Dedifferentiated amniotic fluid mesenchymal stem cell (primary cell): ENCODE measurements around the gene MTG1.

ENCODE experiments used
- DNase-seq: peaks from one replicate; pipeline ENCODE4 v3.0.0-alpha.2; 2016; ENCODE audit errors: extremely low spot score

The MTG1 gene, protein sequence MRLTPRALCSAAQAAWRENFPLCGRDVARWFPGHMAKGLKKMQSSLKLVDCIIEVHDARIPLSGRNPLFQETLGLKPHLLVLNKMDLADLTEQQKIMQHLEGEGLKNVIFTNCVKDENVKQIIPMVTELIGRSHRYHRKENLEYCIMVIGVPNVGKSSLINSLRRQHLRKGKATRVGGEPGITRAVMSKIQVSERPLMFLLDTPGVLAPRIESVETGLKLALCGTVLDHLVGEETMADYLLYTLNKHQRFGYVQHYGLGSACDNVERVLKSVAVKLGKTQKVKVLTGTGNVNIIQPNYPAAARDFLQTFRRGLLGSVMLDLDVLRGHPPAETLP

DNA sequence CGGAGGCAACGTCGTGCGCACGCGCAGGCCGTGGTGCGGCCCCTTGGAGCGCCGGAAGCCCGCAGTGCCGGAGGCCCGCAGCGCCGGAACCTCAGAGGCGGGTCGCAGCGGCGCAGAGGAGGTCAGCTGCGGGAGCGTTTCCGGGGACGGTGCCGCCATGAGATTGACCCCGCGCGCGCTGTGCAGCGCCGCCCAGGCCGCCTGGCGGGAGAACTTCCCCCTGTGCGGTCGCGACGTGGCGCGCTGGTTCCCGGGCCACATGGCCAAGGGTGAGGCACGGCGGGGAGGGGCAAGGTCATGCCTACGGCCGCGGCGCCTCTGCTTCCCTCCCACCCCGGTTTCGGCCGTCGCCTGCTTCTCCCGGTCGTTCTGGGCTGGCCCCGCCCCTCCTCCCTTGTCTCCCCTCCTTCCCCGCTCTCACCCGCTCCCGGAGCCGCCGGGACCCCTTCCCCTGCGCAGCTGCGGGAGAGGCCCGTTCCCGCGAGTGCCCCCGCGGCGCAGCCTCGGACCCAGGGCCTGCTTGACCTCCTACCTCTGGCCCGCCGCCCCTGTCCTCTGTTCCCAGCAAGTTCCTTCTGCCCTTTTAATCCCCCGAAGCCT, at the start of gene MTG1:
Gene MTG1, plus strand, starts transcription at position 94 of the 600 bp plus-strand sequence. Its CDS starts 64 bp downstream, at position 158.
- peak; percentile 89 for DNase-seq

DNA sequence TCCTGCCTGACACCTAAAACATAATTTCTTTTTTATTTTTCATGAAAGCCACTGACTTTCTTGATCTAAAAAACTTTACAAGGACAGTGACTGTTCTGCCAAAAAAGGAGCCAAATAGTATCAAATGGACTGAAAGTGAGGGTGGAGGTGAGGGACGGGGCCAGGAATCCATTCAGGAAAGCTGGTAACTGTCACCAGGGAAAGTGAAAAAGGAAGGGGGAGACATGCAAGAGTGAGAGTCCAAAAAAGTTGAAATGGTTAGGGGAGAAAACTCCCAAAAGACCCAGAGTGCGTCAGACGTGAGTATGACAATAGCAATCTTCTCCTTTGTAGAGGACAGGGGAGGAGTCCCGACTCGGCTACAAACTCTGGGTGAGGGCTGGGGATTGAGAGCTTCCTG, 49.7 kb upstream of the MTG1 start:
- no peak for DNase-seq

DNA sequence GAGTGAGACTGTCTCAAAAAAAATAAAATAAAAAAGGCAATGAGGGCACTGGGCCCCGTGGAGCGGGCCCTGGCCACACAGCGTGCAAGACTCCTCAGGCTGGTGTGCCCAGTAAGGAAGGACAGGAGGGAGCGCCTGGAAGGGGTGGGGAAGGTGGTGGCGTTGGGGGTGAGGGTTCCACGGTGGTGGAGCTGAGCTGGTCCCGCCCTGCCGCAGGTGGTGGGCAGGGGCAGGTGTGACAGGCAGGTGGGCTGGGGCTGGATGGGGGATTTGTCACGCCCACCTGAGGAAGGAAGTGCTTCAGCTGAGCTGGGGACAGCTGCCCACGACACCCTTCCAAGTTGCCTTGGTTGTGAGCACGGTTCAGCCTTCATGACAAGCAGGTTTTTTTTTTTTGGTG, 47.5 kb upstream of the MTG1 start:
- no peak for DNase-seq

DNA sequence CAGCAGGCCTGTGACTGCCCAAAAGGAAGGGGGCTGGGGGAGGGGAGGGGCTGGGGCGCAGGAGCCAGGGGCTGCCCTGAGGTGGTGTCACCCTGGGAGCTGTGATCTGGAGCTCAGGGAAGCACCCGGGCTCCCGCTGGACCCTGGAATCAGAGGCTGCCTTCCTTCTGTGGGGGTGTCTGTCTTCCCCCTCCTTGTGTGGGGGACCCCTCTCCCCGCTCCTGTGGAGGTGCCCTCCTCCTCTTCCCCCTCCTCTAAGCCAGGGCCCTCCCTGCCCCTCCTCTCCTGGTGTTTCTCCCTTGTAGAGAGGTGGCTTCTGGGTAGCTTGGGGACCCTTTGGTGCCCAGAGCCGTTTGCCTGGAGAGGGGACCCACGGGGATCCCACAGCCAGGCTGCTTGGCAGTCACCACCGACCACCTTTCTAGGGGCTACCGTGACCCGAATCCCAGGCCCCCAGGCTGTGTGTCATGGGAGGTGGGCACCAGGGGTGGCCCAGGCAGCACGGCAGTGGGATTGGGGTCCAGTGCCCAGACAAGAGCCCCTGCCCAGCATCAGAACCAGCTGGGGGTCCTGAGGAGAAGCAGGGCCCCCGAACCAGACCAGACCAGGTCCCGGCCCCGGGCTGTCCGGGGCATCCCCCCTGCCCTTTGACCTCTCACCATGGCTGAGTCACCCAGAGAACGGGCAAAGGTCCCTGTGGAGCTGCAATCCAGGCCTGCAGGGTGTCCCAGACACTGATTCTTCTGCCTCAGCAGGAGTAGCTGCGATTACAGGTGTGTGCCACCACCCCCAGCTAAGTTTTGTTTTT, 46.0 kb upstream of the MTG1 start:
- no peak for DNase-seq

DNA sequence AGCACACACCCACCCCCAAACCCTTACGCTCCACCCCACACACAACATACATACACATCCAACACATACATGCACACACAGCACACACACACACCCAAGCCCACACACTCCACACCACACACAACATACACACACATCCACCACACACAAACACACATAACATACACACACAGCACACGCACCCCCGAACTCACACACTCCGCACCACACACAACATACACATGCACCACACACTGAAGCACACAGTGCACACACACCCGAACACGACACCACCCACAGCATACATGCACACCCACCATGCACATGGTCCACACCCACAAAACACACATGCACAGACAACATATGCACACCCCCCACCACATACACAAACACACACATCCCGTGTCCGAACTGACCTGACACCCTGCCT, 44.8 kb upstream of the MTG1 start:
- no peak for DNase-seq

DNA sequence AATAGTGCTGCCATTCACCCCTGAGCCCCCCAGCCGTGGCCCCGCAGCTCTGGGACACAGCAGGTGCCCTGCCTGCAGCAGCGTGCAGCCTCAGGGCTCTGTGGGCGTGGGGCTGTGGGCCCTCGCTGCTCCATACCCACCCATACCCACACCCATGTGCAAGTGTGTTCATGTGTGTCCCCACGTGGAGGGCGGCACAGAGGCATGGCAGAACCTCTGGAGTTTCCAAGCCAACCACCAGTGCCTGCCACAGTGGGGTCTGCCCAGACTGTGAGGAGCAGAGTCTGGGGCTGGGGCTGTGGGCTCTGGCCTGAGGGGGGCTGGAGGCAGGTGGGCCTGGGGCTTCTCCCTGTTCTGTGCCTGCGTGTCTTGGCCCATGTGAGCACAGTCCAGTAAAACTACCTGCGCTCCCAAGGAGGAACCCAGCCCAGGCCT, 44.4 kb upstream of the MTG1 start:
- DNase-seq = no peak

DNA sequence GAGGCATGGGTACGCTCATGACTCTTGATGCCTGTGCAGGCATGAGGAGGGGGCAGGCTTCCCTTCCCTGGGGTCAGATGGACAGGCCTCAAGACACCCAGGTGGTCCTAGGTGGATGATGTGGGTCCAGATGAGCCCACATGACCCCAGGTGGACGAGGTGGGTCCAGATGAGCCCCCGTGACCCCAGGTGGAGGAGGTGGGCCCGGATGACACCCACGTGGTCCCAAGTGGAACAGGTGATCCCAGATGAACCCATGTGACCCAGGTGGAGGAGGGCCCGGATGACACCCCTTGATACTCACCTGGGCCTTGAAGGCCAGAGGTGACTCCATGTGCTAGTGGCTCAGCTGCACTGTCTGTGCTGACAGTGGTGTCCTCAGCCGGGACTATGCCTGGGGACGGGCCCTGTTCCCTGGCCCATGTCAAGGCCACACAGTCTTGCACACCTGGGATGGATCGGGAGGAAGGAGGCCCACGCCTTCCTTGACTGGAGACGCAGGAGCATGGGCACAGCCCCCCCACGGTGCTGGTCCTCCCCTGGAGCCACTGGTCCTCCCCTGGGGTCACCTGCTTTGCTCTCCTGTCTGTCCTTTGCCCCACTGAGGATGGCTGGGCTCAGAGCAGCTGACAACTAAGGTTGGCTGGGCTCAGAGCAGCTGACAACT, 43.5 kb upstream of the MTG1 start:
- no peak for DNase-seq

DNA sequence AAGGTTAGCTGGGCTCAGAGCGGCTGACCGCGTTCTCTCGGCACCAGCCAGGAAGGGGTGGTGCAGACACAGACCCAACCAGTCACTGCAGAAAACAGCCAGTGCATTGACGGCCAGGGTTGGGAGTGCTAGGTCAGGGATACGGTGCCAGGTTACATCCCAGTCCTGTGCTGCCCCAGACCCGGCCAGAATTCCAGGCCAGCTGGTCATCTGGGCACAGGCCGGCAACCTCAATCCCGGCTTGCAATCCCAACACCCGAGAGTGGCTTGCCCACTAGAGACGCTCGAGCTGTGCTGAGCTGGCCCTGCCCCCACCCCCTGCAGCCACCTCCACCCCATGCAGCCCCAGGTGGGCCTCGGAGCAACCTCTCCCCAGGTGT, 43.0 kb upstream of the MTG1 start:
- DNase-seq = no peak

DNA sequence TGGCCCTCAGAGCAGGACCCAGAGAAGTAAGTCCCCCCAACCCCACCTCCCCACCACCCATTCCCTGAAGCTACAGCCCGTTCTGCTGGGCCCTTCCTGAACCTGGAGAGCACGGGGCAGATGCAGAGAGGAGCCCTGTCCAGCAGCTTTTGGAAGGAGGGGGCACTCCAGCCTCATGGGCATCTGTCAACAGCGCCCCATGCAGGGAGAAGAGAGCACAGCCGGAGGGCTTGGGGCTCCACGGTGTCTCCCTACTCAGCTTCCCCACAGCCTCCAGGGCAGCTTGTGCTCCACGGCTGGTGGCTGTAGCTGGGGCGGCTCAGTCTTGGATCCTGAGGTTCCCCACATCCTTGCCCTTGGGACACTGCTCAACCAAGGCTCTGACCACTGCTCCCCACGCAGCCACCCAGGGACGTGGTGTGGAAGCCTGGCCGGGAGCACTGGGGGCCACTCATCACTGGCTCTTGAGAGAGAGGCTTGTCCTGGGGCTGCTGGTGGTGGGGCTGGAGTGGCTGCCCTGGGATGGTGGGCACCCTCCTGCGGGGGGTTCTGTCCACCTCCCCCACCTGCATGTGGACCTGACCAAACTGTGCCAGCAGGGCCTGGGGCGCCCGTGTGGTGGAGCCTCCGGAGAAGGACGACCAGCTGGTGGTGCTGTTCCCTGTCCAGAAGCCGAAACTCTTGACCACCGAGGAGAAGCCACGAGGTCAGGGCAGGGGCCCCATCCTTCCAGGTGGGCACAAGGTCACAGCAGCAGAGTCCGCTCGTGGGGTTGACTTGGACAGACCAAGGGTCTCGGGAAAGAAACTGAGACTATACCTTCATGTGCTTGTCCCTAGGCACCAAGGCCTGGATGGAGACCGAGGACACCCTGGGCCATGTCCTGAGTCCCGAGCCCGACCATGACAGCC, 42.3 kb upstream of the MTG1 start:
- DNase-seq = no peak

DNA sequence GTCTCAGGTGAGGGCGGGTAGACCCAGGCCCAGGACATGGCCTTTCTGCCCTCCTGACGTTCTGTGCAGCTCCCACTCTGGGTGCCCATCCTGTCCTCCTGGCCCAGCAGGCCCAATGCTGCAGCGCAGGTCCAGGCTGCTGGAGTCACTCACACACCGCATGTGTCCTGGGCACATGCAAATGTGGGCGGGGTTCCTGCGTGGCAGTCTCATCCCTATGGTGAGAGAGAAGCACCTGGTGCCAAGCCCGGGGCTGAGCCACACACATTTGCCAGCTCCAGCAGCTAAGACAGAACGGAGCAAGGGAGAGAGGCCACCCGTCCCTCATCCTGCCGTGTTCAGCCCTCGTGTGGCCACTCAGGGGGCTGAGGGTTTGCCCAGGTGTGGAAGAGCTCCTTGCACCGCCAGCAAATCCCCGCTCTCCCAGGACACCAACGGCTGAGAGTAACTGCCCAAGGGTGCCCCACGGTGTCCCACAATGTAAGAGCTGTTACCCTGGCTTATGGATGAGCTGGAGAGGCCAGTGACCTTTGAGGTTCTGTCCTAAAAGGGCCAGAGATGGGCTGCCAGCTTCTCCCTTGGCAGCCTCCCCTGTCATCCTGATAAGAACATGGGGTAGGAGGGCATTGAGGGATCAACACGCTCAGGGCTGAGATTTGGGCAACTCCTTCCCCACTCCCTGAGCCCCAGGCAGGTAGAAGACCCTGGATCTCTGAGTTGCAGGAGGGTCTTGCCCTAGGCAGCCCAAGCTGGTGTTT, 40.6 kb upstream of the MTG1 start:
- no peak for DNase-seq

DNA sequence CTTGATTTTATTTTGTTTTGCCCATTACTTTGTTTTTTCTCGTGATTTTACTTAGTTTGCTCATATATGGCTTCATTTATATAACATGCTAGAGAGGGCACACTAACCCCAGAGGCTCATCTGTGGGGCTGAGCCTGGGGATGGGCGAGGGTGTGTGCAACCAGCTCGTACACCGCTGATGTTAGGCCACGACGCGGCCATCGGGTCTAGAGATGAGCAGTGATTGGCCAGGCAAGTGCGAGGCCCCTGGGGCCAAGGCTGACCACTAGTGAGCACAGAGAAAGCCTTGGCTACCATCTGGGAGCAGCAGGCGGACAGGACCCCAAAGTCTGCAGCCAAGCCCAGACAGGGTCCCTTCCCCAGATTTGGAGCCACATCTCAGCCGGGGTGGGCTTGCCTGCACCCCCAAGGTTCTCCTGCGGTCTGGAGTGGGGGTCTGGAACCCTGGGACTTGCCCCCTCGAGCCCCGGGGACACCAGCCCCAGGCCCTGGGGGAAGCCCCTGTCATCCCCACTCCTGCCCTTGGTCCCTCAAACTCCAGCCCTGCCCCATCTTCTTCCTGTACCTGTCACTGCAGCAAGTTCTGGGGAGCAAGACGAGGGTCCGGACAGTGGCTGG, 39.9 kb upstream of the MTG1 start:
- no peak for DNase-seq

DNA sequence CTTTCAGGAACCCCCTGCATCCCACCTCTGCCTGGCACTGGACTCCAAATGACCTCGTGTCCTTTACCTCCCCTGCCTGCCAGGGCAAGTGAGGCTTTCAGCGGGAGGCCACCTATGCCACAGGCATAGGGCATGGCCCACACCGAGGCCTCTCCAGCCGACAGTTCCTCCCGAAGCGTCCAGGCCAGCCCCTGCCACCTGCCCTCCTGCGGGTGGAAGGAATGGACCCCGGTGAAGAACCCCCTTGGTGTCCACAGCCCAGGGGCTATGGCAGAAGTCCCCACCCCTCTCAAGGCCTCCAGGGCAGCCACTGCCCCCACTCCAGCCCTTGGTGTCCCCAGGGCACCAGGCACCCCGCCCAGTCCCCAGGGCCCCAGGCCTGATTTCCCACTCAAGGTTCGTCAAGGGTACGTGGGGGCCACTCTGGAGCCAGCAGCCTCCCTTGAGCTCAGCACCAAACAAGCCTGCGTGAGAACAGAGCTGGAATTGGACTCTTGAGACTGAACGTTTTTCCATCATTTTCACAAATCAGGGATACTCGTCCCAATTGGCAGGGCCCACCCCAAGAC, 39.2 kb upstream of the MTG1 start:
- DNase-seq = no peak

DNA sequence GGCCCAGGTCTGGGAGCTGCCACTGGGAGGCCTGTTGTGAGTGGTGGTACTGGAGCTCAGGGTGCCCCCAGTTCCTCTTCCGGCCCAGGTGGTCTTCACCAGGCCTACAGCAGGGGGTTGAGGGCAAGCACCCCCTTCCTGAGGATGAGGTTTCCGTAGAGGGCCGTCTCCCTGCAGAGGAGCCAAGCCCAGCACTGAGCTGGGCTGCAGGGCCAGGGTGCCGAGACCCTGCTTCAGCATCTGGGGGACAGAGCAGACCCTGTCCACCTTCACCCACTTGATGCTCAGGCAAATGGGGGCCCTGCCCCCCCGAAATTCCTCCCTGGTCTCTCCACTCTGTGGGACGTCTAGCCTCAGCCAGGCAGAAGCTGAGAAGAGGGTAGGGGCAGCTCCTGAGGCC, 38.7 kb upstream of the MTG1 start:
- DNase-seq = no peak

DNA sequence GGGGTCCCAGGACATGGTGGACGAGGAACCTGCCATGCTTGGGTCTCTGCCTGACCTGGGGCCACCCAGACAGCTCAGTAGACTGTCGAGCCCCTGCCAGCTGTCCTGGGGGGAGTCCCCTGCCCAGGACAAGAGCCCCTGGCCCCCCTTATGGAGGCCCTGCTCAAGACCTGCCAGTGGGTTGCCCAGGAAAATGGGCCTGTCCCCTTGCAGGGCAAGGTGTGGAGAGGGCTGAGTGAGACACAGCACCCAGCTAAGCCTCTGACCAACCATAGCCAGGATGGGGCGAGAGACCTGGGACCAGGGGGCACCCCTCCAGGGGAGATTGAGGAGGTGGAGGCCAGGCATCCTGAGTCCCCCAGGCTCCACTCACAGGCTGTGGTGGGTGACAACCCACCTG, 38.0 kb upstream of the MTG1 start:
- DNase-seq = no peak

DNA sequence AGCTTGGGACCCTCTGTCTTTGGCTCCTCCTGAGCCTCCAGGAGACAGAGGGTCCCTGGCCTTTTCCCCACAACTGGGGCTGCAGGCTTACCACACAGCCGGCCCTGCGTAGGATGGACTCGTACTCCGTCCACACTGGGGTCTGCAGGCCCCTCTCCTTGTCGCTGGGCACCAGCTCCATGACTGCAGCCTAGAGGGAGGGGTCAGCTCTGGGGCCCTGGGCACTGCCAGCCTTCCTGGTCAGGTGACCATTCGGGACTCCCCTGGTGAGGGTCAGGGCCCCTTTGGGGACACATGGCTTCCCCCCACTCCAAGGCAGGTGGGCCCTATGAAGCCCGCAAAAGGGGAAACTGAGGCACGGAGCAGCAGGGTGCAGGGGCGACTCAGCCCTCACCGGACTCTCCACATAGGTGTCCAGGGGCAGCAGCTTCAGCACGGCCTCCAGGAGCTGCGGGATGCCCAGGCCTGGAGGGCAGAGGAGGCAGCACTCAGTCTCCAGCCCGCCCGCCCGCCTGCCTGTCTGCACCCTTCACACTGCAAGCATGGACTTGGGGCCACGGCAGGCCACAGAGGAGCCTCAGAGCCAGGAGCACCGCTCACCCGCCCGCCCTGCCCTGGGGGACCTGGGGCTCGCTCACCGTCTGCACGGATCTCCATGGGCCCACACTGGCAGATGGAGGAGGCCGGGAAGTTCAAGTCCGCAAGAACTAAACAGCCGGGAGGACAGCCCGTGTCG, 37.2 kb upstream of the MTG1 start:
- DNase-seq = no peak

DNA sequence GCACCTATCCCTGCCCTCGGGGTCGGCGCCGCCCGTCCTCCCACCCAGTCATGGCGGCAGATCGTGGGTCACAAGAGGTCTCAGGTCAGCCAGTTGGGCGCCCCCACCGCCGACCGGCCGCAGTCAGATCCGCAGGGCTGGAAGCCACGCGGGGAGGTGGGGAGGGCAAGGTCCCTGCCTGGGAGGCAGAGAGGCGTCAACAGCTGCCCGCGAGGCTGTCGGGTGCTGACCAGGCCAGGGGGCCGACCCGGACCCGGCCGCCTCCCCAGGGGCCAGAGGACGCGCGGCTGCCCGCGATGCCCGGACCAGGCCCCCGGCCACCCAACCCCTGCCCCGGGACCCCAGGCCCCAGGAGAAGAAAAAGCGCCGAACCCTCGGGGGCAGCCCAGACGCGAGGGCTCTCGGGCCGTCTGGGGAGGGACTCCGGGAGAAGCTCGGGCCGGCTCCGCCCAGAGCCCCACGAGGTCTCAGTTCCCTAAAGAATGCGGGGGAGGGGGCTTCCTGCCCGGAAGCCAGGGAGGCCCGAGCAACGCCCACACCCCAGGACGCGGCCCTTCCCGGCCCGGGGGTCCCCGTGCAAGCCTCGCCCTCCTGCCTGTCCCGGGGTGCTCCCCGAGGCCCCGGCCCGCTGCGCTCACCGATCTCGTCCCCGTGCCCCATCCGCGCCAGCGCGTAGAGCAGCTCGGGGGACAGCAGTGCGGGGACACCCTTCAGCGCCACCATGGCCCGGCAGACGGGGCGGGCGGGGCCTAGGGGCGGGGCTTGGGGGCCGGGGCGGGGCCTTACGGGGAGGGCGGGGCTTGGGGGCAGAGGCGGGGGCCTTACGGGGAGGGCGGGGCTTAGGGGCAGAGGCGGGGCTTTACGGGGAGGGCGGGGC, 36.4 kb upstream of the MTG1 start, which contains the start of gene FUOM:
Gene FUOM, minus strand, starts transcription at position 735 of the 877 bp plus-strand sequence. Its CDS starts 12 bp downstream, at position 723.
- no peak for DNase-seq

DNA sequence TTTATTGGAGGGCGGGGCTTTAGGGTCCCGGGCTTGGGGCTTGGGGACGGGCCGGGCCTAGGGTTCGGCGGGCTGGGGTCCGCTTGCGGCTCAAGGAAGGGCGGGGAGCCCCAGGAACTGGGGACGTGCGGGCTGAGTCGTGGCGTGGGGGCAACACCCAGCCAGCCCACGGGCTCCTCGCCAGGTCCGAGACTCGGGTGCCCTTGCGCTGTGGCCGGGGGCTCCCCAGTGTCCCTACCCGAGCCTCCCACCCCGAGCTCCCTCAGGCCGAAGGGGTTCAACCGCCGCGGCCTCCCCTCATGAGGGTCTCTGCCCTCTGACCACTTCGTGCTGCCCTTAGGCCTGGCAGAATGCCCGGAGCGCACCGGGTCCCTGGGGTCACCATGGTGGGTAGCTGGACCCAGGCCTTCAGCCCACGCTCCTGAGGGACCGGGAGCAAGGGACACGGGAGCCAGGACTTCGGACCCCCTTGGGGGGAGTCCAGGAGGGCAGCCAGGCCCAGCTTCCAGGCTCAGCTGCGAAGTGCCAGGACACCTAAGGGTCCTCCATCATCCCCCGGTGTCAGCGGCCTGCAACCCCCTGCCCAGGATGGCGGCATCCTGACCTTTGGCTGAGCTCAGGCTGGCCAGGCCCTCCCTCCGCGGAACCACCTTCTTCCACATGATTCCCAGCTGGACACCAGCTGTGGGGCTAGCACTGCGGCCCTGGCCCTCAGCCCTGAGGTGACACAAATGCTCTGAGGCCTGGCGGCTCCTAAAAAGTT, 35.6 kb upstream of the MTG1 start:
- no peak for DNase-seq
